GM19438 (cell line): ENCODE results near the gene DNAJC1.
"Not testable (repeated sequence)": the region's sequence is repeated elsewhere in the genome, so short reads cannot be mapped to it uniquely, and the experiment has no call there.

Experiments
- ATAC-seq: cut with Tn5 transposase; IDR thresholded peaks from one replicate; pipeline ENCODE4 v1.9.1; 2021; ENCODE audit warnings: low read depth; ENCODE audit not compliant: unreplicated experiment

DNAJC1 gene

DNA sequence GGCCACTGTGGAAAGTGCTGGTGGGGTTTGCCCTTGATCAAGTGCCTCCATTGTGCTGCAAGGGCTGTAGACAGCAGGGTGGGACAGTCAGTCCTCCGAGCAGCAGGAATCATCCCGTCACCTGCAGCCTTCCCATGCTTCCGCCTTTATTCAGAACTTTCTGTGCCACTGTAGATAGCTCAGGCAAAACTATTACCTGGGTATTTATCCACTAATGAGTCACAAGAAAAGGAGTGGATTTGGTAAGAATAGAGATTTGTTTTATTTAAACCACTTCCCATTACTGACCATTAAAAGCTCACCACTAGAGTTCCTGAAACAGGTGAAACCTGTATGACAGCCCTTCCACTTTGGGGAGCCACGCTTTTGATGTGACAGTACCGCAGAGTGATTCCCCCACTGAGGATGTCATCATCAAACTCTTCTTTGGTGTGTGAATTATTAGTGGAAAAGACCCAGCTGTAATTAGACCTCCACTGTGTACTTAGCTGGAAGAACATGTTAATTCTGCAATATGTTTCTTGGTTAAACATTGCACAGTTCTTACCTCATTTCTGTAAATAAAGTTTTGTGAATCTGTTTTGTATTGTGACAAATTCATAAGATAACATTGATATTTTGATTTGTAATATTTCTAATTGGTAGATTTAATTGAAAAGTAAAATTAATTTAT, 260.7 kb downstream of the DNAJC1 start:
- no peak for ATAC-seq

DNA sequence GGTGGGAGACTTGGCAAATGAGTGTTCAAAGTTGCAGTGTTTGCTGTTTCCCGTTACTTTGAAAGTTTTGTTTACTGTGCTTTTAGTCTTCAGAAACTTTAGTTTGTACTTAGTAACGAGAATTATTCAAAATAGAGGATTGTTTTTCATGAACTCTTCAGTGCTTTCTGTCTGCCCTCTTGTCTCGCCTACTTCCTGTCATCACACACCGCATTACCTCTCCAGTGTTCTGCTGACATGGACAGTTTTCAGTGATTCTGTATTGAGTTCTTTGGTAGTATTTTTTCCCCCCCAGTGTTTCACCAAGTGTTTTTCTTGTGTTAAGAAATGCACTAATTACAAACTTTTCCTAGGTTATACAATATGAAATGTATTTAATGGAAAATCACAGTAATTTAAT, 262.5 kb downstream of the DNAJC1 start:
- no peak for ATAC-seq

DNA sequence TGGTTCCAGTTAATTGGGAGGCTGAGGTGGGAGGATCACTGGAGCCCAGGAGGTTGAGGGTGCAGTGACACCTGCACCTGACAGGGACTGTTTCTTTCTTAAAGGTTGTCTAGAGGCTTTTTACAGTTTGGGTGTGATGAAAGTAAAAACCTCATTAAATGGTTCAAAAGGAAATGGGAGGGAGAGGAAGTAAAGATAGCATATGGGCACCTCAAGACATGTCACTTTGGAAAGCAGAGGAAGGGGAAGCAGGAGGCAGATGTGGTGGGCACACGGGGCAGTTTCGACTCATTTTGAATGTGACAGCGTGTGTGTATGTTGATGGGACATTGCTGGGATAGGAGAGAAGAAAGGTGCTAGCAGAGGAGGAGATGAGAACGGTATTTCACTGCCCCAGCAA, 266.4 kb downstream of the DNAJC1 start:
- no peak for ATAC-seq

DNA sequence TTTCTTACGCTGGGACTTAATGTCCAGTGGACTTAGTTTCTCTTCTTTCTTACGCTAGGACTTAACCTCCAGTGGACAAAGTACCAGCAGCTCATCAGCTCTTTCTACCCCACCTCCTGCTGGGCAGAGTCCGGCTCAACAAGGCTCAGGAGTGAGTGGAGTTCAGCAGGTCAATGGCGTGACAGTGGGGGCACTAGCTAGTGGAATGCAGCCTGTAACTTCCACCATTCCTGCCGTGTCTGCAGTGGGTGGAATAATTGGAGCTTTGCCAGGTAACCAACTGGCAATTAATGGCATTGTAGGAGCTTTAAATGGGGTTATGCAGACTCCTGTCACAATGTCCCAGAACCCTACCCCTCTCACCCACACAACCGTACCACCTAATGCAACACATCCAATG, 269.8 kb downstream of the DNAJC1 start:
- ATAC-seq = no peak

DNA sequence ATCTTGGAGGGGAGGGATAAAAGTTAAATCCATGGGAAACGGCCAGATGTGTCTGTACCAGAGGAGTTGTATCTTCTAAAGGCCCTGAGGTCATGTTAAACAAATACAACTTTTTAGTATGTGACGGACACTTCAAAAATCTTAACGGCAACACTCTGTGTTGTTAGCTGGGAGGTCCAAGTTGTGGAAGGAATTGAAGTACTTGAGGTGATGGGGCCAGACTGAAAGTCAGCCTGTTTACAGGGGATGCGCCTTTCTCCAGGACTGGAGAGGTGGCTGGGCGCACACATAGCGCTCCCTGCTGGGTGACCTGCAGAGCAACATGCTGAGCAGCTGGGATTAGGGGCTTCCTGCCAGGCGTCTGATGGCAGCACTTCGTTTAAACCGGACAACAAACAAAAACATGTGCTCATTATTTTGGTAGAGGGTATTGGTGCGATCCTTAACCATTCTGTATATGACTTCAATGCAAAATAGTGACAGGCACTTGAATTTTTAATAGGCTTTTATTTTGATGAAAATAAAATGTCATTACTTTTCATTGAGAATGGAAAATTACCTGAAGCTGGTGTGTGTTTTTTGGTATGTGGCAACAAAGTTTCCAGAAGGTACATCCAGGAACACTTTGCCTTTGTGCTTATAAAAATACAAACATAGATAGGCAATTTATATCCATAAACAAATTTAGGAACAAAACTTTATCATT, 271.3 kb downstream of the DNAJC1 start:
- ATAC-seq = peak; percentile 94

DNA sequence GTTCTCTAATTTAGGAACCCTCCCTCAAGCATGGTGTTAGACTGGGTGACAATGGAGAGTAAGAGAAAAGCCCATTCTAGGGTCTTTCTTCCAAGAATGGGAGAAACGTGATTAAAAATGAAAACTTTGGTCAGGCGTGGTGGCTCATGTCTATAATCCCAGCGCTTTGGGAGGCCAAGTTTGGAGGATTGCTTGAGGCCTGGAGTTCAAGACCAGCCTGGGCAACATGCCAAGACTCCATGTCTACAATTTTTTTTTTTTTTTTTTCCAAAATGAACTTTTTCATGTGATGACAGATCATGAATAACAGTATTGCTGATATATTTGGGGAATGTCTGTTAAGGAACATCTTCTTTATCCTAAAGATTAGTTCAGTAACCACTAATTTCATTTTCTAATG, 274.9 kb downstream of the DNAJC1 start:
- ATAC-seq = no peak

DNA sequence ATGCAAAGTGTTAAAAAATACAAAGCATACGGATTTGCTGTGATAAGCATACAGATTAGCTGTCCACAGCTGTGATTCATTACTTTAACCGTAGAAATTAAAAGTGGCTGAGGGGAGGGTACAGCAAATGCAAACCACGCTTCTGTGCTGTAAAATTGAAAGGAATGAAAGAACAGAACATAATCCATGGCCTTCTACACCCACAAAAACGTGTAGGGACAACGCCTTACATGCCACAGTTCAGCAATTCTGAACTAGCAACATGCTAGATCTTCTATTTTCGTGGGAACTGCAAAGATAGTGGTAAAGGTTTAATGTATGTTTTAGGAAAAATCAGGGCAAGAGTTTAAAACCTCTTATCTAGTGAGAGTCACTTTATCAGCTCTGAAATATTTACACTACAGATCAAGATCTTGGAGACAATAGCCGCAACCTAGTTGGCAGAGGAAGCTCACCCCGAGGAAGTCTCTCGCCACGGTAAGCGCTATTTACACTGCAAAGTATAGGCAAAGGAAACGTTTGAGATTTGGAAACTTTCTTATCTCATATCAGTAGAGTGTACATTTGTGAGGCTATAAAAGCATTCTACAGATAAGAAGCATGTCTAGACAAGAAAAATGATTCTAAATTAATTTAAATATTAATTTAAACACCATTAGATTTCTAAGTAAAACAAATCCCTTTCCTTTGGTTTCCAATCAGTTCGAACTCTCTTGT, 275.9 kb downstream of the DNAJC1 start:
- ATAC-seq = no peak

DNA sequence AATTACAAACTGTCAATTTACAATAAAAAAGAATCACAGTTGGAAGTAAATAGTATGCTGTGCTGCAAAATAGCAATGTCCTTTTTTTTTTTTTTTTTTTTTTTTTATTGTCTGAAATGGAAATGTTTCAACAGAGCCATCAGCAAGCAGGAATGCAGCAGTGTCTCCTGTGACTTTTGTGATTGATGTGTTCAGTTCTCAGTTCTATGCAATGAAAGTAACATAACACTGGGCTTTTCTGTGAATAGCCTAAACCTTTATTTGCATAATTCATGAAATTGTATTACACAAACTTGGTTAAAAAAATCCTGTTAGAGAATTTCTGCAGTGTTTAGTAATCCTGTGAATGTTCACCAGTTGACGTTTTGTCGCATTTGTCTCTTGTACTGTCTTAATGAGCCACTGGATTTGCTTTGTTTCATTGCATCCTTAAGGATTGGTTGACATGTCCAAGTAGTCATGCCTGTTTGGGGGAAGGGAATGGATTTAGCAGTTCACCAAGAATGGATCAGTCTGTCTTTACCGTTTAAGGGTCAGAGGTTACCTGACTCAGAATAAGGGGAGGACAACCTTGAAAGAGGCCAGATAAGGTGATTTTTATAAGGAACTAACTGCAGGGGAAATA, 276.8 kb downstream of the DNAJC1 start:
- no peak for ATAC-seq

DNA sequence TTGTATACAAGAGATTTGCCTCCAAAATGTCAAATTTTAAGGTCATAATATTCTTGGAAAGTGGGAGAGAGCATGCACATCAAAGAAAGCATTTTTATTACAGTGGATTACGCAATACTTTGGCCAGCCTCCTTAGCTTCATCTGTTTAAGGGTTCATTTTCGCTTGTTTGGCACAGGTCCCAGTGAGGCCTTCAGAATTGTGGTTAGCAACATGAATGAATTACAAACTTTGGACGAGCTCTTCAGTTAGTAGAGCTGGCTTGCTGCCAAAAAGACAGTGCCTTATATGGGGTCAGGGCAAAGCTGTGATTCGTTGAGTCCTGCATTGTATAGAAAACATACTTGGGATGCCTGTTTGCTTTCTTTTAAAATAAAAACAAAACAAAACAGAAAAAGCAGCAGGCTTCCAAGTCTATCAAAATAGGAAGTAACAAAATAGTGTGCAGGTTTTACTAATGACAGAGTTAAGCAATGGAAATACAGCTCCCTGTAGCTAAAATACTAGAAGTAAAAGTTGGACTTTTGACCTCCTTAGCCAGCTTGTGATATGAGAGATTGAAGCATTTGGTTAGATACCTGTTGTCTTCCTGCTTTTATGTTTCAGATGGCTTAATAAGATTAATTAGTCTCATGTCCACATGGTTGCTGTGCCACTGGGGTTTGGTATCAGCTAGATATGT, 278.7 kb downstream of the DNAJC1 start:
- ATAC-seq = peak; percentile 92

DNA sequence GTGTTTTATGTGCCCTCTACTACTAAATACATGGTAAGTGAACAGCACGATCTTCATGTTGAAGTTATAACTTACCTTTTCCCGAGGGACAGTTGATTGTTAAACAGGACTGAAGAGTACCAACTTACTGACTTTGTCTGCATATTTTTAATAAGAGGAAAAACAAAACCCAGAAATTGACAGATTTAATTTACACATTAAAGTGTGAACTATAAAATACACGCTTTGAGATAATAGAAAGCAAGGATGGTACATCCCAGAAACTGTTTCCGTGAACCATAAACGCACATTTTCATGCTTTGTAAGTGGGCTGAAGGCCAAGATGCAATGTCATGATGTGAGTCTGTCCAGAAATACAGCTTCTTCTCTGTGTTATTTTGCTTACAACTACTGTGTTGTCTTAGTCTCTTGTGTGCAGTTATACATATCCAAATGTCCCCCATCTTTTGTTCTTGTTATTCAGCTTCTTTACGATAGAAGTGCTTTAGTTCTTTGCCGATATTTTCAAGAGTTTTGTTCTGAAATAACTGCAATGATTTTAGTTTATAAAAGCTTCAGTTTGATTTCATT, 279.4 kb downstream of the DNAJC1 start:
- no peak for ATAC-seq

DNA sequence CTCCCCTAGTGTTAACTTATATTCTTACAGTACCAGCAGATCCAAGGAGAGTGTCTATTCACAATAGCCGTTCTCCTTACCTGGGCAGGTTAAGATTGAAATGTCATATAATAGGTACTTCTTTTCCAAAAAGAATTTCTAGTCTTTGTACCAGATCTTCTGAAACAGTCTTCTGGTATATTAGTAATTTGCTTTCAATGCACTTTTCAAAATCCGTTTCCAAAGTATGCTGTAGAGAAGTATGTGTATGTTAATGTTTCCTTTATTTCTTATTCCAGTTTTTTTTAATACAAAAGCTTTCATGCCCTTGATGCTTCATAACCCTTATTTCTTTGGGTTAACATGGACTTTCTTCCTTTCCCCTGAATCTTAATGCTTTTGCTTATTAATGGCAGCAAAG, 281.3 kb downstream of the DNAJC1 start:
- no peak for ATAC-seq

DNA sequence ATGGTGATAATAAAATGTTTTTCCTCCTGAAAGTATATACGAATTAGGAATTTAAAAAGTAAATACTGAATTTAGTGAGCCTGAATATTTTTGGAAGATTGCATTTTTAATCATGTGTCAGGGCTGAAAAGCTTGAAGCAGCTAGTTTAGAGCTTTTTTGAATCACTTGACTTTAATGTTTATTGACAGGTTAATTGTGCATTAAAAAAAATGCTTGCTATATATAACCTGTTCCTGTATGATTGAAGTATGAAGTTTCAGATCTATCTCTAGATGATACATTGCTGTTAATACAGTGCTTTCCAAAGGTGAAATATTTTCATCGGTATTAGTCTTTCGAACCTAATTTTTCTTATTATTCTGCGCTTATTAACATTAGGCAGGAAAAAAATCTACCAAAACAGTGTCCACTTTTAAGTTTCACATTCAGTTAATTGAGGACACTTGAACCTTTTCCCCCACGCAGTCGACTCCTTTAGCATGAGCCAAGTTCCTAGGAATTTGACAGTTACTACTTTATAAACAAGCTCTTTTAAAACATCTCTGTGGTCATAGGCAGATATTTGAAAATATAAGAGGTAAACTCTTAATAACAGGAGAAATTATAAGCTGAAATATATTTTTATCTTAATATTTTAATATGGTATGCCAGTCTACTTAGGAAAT, 282.4 kb downstream of the DNAJC1 start:
- ATAC-seq = no peak

DNA sequence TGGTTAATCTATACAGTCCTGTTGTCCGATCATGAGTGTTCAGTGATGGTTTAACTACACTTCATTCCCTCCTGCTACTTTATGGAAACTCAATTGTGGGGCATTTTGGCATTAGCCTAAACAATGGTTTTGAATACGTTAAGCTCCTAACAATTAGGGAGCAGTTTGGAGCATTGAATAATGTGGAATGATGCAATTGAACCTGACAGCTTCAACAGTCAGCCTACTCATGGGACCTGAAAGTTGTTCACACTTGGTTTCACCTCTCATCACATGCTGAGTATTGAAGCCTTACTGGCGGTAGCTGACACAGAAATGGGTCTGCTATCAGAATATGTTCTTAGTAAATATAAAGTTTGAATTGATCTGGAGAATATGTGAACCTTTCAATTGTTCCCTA, 283.4 kb downstream of the DNAJC1 start:
- ATAC-seq = no peak

DNA sequence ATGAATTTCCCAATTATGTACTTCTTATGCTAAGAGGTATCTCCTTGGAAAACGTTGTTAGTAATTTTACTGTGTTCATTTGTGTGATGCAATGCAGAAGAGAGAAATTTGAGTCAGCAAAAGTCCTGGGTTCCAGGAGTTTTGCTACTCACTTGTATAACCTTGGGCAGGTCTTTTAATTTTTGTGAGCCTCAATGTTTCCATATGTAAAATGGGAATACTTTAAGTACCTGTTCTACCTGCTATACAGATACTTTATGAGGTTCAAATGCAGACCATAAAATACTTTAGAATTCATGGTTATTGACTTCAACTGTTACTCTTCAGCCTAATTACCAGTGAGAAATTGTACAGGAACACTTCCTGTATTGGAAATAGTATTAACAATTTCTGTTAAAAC, 284.0 kb downstream of the DNAJC1 start:
- ATAC-seq = no peak

DNA sequence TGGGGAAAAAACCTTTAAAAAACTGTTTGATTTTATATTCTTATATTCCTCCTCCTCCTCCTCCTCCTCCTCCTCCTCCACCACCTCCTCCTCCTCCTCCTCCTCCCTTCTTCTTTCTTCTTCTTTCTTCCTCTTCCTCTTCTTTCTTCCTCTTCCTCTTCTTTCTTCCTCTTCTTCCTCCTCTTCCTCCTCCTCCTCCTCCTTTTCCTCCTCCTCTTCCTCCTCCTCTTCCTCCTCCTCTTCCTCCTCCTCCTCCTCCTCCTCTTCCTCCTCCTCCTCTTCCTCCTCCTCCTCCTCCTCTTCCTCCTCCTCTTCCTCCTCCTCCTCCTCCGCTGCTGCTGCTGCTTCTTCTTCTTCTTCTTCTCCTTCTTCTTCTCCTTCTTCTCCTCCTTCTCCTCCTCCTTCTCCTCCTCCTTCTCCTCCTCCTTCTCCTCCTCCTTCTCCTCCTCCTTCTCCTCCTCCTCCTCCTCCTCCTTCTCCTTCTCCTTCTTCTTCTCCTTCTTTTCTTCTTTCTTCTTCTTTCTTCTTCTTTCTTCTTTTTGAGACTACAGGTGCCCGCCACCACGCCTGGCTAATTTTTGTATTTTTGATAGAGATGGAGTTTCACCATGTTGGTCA, 286.0 kb downstream of the DNAJC1 start:
- ATAC-seq = not testable (repeated sequence)

DNA sequence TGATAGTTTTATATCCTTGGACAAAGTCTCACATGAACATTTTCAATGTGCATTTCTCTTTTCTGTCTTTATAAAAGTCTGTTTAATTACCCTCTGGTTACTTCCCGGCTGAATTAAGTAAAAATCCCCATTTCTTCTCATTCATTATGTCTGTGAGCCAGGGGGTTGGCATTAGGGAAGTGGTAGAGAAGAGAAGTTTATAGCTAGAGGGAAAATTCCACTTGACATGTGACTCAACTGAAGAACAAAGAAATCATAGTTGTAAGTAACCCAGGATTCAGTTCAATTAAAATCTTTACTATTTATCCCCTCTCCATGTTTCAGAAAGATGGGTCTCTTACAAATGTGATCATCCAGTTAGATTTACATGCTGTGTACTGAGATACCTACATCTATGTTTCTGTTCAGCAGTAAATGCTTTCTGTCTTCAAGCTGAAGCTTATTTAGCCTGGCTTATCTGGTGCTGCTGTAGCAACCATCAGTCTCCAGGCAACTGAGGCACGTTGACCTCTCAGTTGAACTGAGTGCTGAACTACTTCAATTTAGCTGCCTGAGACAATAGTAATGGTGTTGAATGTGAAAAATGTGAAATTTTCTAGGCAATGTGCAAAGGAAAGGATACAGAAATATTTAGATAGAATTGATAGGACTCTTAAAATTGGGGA, 287.9 kb downstream of the DNAJC1 start:
- ATAC-seq = no peak

DNA sequence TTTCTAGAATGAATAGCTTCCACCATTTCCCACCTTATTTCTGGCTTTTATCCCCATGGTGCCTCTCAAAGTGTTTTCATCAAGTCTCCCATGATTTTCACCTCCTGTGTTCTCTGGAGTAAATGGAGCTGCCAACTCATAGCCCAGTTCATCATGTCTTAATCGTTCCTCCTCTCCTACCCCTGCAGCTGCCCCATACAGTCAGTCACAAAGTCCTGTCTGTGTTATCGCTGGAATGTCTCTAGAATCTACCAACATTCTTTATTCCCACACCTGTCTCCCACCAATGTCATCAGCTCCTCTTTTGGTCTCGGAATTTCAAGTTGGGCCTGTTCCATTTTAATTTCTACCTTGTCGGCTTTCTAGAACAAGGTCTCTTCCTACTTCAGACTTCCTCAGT, 290.6 kb downstream of the DNAJC1 start:
- ATAC-seq = no peak

DNA sequence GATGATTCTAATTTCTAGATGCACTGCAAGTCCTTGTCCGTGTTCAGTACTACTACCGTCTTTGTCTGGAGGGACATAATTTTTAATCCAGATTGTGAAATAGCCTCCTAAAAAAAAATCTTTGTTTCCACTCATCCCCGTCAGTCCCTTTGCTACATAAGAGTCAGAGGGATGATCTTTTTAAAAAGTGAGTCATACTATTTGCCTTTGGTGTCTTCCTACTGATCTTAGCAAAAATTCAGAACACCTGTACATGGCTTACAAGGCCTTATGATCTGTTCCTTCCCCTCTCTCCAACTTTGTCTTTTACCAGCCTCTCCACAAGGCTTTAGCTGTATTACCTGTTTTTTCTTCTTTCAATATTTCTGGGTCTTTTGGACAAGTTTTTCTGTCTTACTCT, 296.0 kb downstream of the DNAJC1 start:
- ATAC-seq = no peak
